Inflammatory macrophage treated with lipopolysaccharide for 4 hours (primary cell): ENCODE results near the gene MT1E.
"Not testable (repeated sequence)": the region's sequence is repeated elsewhere in the genome, so short reads cannot be mapped to it uniquely, and the experiment has no call there.

Source experiments
- DNase-seq: peaks from one replicate; pipeline ENCODE4 v3.0.0-alpha.2; 2020

MT1E gene

GRCh38 chr16:56672761-56673536 lies 47.4 kb downstream of the MT1E start:
- no peak for DNase-seq

GRCh38 chr16:56673921-56674320 lies 48.3 kb downstream of the MT1E start:
- peak; percentile 55 for DNase-seq

GRCh38 chr16:56674570-56674969 lies 49.0 kb downstream of the MT1E start:
- DNase-seq: not testable (repeated sequence)

GRCh38 chr16:56675685-56676210 lies 50.2 kb downstream of the MT1E start:
- DNase-seq: no peak
